Panc1 (cell line): ENCODE data around the gene NSG2. TPM values are rescaled to one million over a fixed set of nuclear protein-coding genes. Genes with fewer than 3 reads are reported as not detected.

Experiments
- ATAC-seq: fragments of 200-7000 bp; cut with Tn5 transposase; 2 replicates; pipeline ENCODE4 v1.9.1; 2020; ENCODE audit warnings: mild to moderate bottlenecking, moderate library complexity
- BruUV-seq: library from RNA; stranded (reverse); fragments of 400-500 nt; replicated peaks from 2 replicates; lab custom pipeline; 2021; lab: Mats Ljungman, UMichigan
- CTCF ChIA-PET: fragments of 300-600 bp; sonication (Branson Sonifier 250); formaldehyde crosslinking; loops from one replicate; lab custom pipeline; 2022; ENCODE audit warnings: antibody characterized with exemption; lab: Charles Lee
- POLR2A ChIA-PET: fragments of 300-600 bp; sonication (Branson Sonifier 250); formaldehyde crosslinking; loops from one replicate; lab custom pipeline; 2022; ENCODE audit warnings: antibody characterized with exemption; lab: Charles Lee
- DNase-seq: peaks from one replicate; pipeline ENCODE4 v3.0.0-alpha.2; 2010; ENCODE audit warnings: low read depth, low spot score
- H3K27ac ChIP-seq: 2 replicates; pipeline ENCODE4 v1.5.1; 2011; ENCODE audit warnings: mild to moderate bottlenecking, low read length, inconsistent platforms
- H3K27me3 ChIP-seq: fragments of 200-500 bp; sonication (Bioruptor generic); 2 replicates; pipeline ENCODE4 v1.6.0; 2014; ENCODE audit warnings: low read length, inconsistent platforms; ENCODE audit not compliant: control insufficient read depth, insufficient read depth
- H3K36me3 ChIP-seq: fragments of 200-500 bp; sonication (Bioruptor generic); 2 replicates; pipeline ENCODE4 v1.5.1; 2014; ENCODE audit warnings: inconsistent platforms, mild to moderate bottlenecking, low read length, moderate library complexity; ENCODE audit not compliant: control insufficient read depth, insufficient read depth
- H3K4me1 ChIP-seq: 2 replicates; pipeline ENCODE4 v1.5.1; 2011; ENCODE audit warnings: inconsistent platforms, mild to moderate bottlenecking, low read length, moderate library complexity; ENCODE audit not compliant: control insufficient read depth, insufficient read depth
- H3K4me3 ChIP-seq, 2 experiments: 2 replicates each; pipeline ENCODE4 v1.5.1; 2011 to 2012; ENCODE audit warnings: low read depth in 2 of 2, low read length in 2 of 2, mild to moderate bottlenecking in 2 of 2, inconsistent platforms in 1 of 2, moderate library complexity in 1 of 2
- H3K9me3 ChIP-seq: fragments of 200-500 bp; sonication (Bioruptor generic); 2 replicates; pipeline ENCODE4 v1.5.1; 2014; ENCODE audit warnings: low read depth, mild to moderate bottlenecking, inconsistent platforms, low read length, moderate library complexity; ENCODE audit not compliant: control insufficient read depth, insufficient read depth
- CTCF ChIP-seq: fragments of 450-650 bp; IDR thresholded peaks from 2 replicates; pipeline ENCODE4 v1.5.1; 2017; ENCODE audit warnings: mild to moderate bottlenecking
- POLR2AphosphoS5 ChIP-seq: IDR thresholded peaks from 2 replicates; pipeline ENCODE4 v1.6.1; 2012; ENCODE audit warnings: mild to moderate bottlenecking, low read depth, low read length, moderate library complexity
- REST ChIP-seq, 2 experiments: IDR thresholded peaks; 2 replicates each; pipeline ENCODE4 v1.6.1; 2011 to 2012; ENCODE audit warnings: low read depth in 2 of 2, control low read depth in 1 of 2, low read length in 1 of 2, mild to moderate bottlenecking in 1 of 2, moderate library complexity in 1 of 2; ENCODE audit not compliant: insufficient read depth in 1 of 2
- SIN3A ChIP-seq: IDR thresholded peaks from 2 replicates; pipeline ENCODE4 v1.6.1; 2012; ENCODE audit warnings: low read depth, mild to moderate bottlenecking, low read length, moderate library complexity, borderline replicate concordance; ENCODE audit not compliant: insufficient read depth
- TCF7L2 ChIP-seq: IDR thresholded peaks from 2 replicates; pipeline ENCODE4 v1.6.1; 2011; ENCODE audit warnings: mild to moderate bottlenecking, low read depth, low read length, inconsistent platforms
- in situ Hi-C: cut with HindIII; loops from 2 replicates; pipeline ENCODE4 v1.10.0; 2016; ENCODE audit warnings: low sequenced_read_pairs, low pct_unique_long_range_greater_than_20kb
- intact Hi-C: fragments of 100-400 bp; cut with micrococcal nuclease; formaldehyde crosslinking; loops from one replicate; pipeline ENCODE4 v1.10.0; 2022; ENCODE audit not compliant: unreplicated experiment
- total RNA-seq: library from RNA; stranded (reverse); gene quantifications from one replicate; pipeline ENCODE4 v1.2.1, GENCODE V29; 2021; ENCODE audit not compliant: unreplicated experiment

Gene NSG2
- total RNA-seq, 1 experiment from 2014 or later, result not detected

GRCh38 chr5:174057206-174057605, 11.7 kb downstream of the NSG2 start:
- POLR2A ChIA-PET, result no interaction called here
- Histone ChIP-seq H3K27ac (no peak overlapping the region), H3K27me3 (peaks cover 7% of the 10 kb centered on the region; the same call in 1 of the 2 replicates), H3K4me3 (no peak overlapping the region), H3K4me1 (no peaks in the 10 kb centered on the region), H3K36me3 (no peaks in the 10 kb centered on the region), H3K9me3 (no peaks in the 10 kb centered on the region)
- no peak for TF ChIP-seq SIN3A
- TF ChIP-seq TCF7L2, result no peak
- no peak for TF ChIP-seq POLR2AphosphoS5
- no peak for TF ChIP-seq REST (IDR thresholded peaks at IDR 0.05; ENCODE audit: insufficient read depth in 1 of 2, low read depth in 2 of 2, low read length in 1 of 2)
- TF ChIP-seq CTCF, result no peak
- no peak for ATAC-seq
- no peak for DNase-seq
- in situ Hi-C loops (no loop called here), intact Hi-C loops (no loop called here)
- no TSS peak for BruUV-seq
- CTCF ChIA-PET, result no interaction called here

GRCh38 chr5:174058433-174059122, 13.1 kb downstream of the NSG2 start:
- Histone ChIP-seq H3K27me3 (peaks cover 7% of the 10 kb centered on the region), H3K9me3 (no peaks in the 10 kb centered on the region), H3K36me3 (no peaks in the 10 kb centered on the region), H3K4me1 (no peaks in the 10 kb centered on the region), H3K27ac (no peak overlapping the region), H3K4me3 (no peak overlapping the region)
- ChIA-PET POLR2A (interaction anchor here (0.6 kb wide), 1 partner anchor 48 kb away, joined by 3 read pairs; no protein-coding TSS in a partner anchor), CTCF (no interaction called here)
- TF ChIP-seq TCF7L2 (no peak), SIN3A (no peak), POLR2AphosphoS5 (no peak), CTCF (no peak), REST (IDR thresholded peaks at IDR 0.05; ENCODE audit: insufficient read depth in 1 of 2, low read depth in 2 of 2, low read length in 1 of 2) (no peak)
- no TSS peak for BruUV-seq
- no peak for DNase-seq
- ATAC-seq, result no peak
- in situ Hi-C loops (no loop called here), intact Hi-C loops (no loop called here)
